Measurements from ENCODE around the gene KRT75.

DNA sequence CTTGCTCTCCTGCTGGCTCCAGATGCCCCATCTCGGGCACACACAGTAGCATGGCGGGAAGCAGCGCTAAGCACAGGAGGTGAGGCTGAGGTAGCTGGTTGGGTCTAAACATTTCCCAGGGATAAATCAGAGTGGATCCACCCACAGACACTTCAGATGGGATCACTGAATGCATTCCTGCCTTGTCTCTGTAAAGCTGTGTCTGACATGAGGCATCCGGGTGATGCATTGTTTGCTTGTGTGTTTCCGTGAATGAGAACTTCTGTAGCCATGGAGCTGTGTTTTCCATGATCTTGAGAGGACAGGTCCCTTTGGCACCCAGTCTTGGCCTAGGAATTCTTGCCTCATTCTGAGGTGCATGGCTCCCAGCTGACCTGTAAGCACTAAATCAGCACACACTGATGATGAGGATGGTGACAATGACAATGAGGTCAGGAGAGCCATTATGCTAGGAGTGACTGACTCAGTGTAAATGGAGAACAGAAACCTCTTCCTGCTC is 6.7 kb upstream of the KRT75 start:
- TF ChIP-seq, protein P1, sequence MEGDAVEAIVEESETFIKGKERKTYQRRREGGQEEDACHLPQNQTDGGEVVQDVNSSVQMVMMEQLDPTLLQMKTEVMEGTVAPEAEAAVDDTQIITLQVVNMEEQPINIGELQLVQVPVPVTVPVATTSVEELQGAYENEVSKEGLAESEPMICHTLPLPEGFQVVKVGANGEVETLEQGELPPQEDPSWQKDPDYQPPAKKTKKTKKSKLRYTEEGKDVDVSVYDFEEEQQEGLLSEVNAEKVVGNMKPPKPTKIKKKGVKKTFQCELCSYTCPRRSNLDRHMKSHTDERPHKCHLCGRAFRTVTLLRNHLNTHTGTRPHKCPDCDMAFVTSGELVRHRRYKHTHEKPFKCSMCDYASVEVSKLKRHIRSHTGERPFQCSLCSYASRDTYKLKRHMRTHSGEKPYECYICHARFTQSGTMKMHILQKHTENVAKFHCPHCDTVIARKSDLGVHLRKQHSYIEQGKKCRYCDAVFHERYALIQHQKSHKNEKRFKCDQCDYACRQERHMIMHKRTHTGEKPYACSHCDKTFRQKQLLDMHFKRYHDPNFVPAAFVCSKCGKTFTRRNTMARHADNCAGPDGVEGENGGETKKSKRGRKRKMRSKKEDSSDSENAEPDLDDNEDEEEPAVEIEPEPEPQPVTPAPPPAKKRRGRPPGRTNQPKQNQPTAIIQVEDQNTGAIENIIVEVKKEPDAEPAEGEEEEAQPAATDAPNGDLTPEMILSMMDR (conservative IDR thresholded peaks at IDR 0.05), result no peak
- TF ChIP-seq ZFX (IDR thresholded peaks at IDR 0.05), result no peak
